HG03457 (cell line): Measurements from ENCODE around the gene ZFYVE19.
A peak's percentile ranks its signal among the peaks of the same experiment; 100 is the strongest.

ENCODE experiments used
- ATAC-seq: cut with Tn5 transposase; IDR thresholded peaks from one replicate; pipeline ENCODE4 v1.9.1; 2021; ENCODE audit warnings: moderate number of reproducible peaks; ENCODE audit not compliant: unreplicated experiment

Gene ZFYVE19

GRCh38 chr15:40807028-40807887, at the start of gene ZFYVE19, which contains the start of gene DNAJC17:
ZFYVE19 (plus strand) TSS chr15:40807089; CDS start chr15:40807590, 501 bp downstream.
DNAJC17 (minus strand) TSS chr15:40807473; CDS start chr15:40807446, 27 bp downstream.
- peak; percentile 89 for ATAC-seq

- ATAC-seq: no peak
Observed at GRCh38 chr15:40759961-40760360, 46.9 kb upstream of the ZFYVE19 start.

- ATAC-seq: no peak
Observed at GRCh38 chr15:40762919-40763800, 43.7 kb upstream of the ZFYVE19 start.

- ATAC-seq: no peak
Observed at GRCh38 chr15:40763801-40764628, 42.9 kb upstream of the ZFYVE19 start, which contains the start of gene GCHFR. GCHFR (plus strand) TSS chr15:40764068; CDS start chr15:40764181, 113 bp downstream.

- ATAC-seq: no peak
Observed at GRCh38 chr15:40764629-40765103, 42.2 kb upstream of the ZFYVE19 start.

GRCh38 chr15:40766194-40766815, 40.6 kb upstream of the ZFYVE19 start:
- ATAC-seq: no peak

- ATAC-seq: no peak
Observed at GRCh38 chr15:40766906-40767837, 39.7 kb upstream of the ZFYVE19 start.

GRCh38 chr15:40767838-40768500, 38.9 kb upstream of the ZFYVE19 start:
- ATAC-seq: no peak

GRCh38 chr15:40768521-40769273, 38.2 kb upstream of the ZFYVE19 start:
- ATAC-seq: no peak

GRCh38 chr15:40769274-40770146, 37.4 kb upstream of the ZFYVE19 start, which contains the start of gene C15orf62:
C15orf62 (plus strand) TSS chr15:40769980; CDS start chr15:40770496, 516 bp downstream.
- peak; percentile 37 for ATAC-seq

GRCh38 chr15:40770147-40770721, 36.7 kb upstream of the ZFYVE19 start:
- no peak for ATAC-seq

- ATAC-seq: no peak
Observed at GRCh38 chr15:40771242-40771641, 35.6 kb upstream of the ZFYVE19 start.

- ATAC-seq: no peak
Observed at GRCh38 chr15:40772014-40772413, 34.9 kb upstream of the ZFYVE19 start.

GRCh38 chr15:40773496-40773895, 33.4 kb upstream of the ZFYVE19 start:
- ATAC-seq: no peak

- no peak for ATAC-seq
Observed at GRCh38 chr15:40773902-40774301, 33.0 kb upstream of the ZFYVE19 start.

- no peak for ATAC-seq
Observed at GRCh38 chr15:40775007-40775406, 31.9 kb upstream of the ZFYVE19 start.
